Endometrial microvascular endothelial cells (primary cell): ENCODE results near the gene CCSER1. TPM values are rescaled to one million over a fixed set of nuclear protein-coding genes. Genes with fewer than 3 reads are reported as not detected.

Source experiments
- in situ Hi-C: cut with HindIII; loops from 2 replicates; pipeline ENCODE4 v1.10.0; 2017; ENCODE audit warnings: low sequenced_read_pairs, low pct_unique_long_range_greater_than_20kb; ENCODE audit errors: inconsistent ontology term
- total RNA-seq: library from RNA; depleted of rRNA; stranded (reverse); fragments of >200 nt; gene quantifications from one replicate; pipeline ENCODE4 v1.2.3, GENCODE V29; 2015; ENCODE audit errors: inconsistent ontology term

CCSER1 gene
- total RNA-seq, 1 donor from 2014 or later, result 2.0 TPM

- in situ Hi-C loops, result no loop called here
These were observed 816.1 kb downstream of the CCSER1 start for GRCh38 chr4:90943311-90943710.

DNA sequence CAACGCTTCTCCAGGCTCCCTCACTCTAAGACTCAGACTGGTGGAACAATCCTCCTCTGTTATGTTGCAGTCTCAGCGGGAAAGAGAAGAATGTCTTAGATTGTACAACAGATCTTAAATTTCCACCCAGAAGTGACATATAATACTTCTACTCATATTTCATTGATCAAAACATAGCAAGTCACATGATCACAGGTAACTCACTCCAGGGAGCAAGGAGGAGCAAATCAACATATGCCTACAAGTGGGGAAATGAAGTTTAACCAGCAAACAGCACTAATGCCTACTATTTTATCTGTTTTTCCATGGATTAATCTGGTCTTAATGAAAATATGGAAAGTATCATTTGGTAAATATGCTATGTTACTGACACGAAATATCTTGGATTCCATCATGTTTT, 819.8 kb downstream of the CCSER1 start:
- in situ Hi-C loops, result no loop called here

DNA sequence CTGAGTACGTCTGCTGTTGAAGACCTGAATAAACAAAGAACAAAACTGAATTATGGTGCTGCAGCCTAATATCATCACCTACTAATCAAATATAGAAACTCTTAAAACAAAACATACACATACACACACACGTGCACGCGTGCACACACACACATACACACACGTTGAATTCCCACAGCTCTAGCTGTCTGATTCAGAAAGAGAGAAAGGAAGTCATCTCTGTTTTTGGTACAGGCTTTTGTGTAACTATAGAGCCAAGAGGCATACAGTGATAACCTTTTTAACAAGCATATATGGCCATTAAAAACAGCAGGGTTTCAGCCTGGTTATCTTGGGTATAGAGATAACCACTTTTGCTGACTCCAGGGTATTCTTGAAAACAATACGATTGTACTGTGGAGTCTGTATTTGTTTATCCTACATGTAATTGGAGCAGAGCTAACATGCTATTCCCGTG, 823.2 kb downstream of the CCSER1 start:
- in situ Hi-C loops, result no loop called here

DNA sequence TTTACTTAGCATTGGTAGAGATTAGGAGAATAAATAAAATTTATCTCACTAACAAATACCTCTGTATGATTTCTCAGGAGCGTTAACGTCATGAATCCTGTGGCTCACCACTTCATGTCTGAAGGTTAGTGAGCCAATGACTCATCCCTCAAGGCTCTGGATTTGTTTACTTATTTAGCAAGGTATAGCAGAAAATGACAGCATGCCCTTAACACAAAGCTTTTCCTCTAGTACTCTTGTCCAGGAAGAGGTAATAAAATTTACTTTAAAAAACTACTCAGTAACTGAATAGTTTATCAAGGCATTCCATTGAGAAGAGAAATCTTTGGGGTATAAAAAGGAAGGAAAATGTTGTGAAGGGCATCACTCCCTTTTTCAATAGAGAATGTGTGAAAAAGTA, 823.8 kb downstream of the CCSER1 start:
- in situ Hi-C loops, result no loop called here

- in situ Hi-C loops, result no loop called here
These were observed 831.2 kb downstream of the CCSER1 start for GRCh38 chr4:90958256-90958895.

GRCh38 chr4:90960433-90960832, 833.2 kb downstream of the CCSER1 start:
- in situ Hi-C loops, result no loop called here

DNA sequence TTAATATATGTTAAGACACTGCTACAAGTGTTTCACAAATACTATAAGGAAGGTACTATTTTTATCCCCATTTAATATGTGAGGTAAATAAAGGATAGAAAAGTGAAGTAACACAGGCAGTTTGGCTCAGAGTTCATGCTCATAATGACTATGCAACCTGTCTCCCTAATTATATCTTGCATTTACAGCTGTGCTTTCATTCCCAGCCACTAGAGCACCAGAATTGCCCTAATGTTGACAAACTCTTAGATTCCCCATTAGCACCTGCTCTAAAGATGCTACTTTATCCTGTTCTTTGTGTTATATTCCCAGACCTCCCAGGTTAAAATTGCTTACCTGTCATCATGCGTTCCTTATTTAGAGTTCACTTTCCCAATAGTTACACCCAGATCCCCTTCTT, 833.6 kb downstream of the CCSER1 start:
- in situ Hi-C loops, result no loop called here

DNA sequence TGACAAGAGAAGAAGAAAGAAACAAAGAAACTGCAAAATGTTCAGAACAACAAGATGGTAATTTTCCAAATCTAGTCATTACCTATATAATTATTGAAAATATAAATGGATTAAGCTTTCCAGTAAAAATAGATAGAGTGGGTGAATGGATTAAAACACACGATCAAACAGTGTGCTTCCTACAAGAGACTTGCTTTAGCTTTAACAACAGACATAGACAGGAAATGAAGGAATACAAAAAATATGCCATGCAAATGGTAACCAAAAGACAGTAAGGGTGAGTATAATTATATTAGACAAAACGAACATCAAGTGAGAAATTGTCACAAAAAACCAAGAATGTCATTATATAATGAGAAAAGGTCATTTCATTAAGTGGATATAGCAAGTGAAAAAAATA, 842.8 kb downstream of the CCSER1 start:
- in situ Hi-C loops, result no loop called here

- in situ Hi-C loops, result no loop called here
These were observed 850.5 kb downstream of the CCSER1 start for GRCh38 chr4:90977726-90978125.

DNA sequence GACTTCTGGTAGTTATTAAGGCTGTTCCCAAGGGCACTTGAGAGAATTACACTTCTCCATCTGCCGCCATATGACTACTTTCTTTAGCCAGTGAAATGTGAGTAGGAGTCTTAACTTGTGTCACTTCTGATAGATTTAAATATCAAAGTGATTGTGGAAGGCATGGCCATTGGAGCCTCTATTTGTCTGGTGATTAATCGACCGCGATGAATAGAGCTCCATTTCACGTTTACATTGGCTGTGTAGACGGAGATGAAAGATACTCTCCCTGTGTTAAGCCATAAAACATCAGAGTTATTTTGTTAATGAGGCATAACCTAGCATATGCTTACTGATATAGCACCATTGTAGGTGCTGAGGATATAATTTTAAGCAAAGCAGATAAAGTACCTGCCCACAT, 852.4 kb downstream of the CCSER1 start:
- in situ Hi-C loops, result no loop called here

DNA sequence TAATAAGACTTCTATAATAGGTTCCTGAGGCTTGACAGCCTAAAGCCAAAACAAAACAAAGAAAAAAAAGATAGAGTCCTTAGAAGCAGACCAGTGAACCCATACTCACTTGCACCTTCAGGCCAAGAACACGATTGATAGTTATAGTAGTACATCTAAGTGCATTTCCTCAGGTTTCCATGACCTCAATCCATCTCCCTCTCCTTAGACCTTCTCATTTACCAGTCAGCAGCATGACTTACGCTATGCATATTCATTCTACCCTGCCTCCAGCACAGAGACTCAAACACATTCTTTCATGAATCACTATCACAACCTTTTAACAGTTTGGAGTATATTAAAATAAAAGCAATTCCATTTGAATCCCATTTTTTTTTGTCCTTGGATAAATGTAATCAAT, 855.6 kb downstream of the CCSER1 start:
- in situ Hi-C loops, result no loop called here

GRCh38 chr4:90990284-90990683, 863.1 kb downstream of the CCSER1 start:
- in situ Hi-C loops, result no loop called here

- in situ Hi-C loops, result no loop called here
These were observed 865.0 kb downstream of the CCSER1 start for GRCh38 chr4:90992213-90992612.

DNA sequence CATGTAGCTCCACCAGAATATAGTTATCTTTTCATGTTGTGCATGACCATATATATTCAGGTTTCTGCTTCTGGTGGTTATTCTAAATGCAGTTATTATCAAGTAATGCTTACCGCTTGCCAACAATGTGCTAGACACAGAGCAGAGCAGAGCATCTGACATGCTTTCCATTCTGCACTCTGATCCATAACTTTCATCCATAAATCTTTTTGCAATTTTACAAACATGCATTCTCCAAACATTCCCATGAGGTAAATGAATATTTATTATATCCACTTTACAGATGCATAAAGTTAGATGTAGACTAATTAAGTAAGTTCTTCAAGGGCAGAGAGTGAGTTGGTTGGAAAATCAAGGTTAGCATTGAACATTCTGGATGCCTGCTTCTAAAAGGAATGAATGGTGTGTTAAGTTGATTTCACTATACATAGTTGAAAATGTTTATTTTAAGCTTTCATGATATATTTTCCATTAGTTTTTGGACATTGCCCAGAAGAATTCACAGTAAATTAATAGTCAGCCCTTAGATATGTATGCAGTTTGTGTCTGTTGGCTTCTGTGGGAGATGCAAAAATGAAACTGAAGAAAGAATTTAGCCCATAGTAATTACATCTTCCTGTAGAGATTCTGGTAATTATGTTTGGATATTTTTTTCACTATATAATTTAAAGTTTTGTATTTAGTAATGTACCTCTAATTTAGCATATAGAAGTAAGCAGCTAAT, 867.8 kb downstream of the CCSER1 start:
- in situ Hi-C loops, result no loop called here

DNA sequence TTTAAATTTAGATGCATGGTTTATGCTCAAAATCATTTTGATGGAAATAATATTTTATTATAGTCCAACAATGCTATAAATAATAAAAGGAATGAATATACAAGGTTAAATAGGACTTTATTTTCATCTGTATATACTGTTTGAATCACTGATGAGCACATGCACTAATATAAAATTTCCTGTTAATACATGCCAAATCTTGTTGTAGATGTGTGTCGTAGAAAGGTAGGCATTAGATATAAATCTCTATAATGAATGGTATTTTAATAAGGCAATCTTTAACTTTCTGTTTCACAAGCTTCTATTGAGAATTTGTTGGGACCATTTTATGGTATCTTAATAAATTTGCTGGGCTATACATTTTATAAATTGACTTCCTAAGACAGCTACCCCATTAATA, 868.8 kb downstream of the CCSER1 start:
- in situ Hi-C loops, result no loop called here

- in situ Hi-C loops, result no loop called here
These were observed 869.6 kb downstream of the CCSER1 start for GRCh38 chr4:90996813-90997212.

DNA sequence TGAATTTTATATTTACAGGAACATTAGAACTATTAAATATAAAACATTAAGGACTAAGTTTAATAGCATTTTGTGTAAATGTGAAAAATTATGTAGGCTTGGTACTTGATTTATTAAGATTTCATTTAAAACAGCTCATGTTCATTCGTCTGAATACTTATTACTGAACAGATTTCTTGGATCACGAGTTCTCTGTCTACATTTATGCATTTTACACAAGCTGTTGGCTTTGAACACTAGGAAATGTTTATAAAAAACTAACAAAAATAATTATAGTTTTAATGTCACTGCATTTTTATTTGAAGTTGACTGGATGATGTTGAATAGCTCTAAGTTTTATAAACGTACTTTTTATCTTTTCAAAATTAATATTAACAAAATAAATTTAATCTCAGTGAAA, 888.7 kb downstream of the CCSER1 start:
- in situ Hi-C loops, result no loop called here

DNA sequence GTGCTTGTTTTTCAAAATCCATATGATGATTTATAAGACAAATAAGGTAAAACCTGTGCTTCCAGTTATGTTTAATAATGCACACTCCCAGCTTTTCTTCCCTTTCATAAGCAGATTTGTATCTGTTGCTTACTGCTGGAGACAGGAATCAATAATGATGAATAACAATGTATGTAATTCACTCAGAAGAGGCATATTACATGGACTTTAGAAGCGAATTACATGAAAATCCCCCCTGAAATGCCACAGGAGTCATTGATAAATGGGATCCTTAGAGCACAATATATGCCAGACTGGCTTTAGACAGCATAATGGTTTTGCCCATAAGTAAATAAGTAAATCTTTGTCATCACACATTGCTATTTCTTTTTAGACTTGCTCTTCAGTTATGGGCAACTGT, 892.3 kb downstream of the CCSER1 start:
- in situ Hi-C loops, result no loop called here

DNA sequence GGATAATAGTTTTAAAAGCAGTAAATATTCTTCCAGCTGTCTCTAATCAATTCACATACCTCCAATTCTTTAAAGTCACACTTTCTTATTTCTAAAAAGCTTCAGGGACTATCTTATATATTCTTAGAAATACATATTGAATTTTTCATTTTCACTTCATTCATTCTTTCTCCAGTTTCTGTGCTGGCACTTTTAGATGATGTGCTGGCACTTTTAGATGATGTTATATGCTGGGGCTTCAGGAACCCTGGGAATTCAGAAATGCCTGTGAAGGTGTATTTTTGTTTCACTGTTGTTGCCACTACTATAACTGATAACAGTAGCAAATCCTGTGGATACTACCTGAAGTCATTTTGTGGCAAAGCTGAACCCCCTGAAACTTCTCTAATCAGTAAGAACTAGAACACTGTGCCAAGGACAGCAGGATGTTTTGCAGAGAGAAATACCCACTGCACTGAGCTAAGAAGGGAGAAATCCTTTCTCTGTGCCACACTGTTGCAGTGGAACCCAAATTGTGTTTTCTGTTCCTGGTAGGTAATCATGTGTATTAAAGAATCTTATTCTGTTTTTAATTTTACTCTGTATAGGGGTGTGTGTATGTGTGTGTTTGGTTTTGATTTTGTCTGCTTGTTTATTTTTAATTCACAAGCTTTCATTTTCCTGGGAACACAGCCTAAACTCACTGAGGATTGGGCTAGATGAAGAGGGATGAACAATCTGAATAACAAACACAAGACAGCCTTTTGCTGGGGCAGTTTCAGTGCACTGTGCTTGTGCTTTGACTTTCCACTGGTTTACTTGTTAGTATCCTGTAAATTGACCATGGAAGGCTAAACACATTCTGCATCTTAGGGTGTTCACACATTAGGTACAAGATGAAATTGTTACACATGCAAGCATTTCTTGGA, 898.3 kb downstream of the CCSER1 start:
- in situ Hi-C loops, result no loop called here

- in situ Hi-C loops, result no loop called here
These were observed 901.0 kb downstream of the CCSER1 start for GRCh38 chr4:91028228-91028627.
